ENCODE measurements around the gene SPIRE2.
"Not testable (repeated sequence)": the region's sequence is repeated elsewhere in the genome, so short reads cannot be mapped to it uniquely, and the experiment has no call there.

The SPIRE2 gene

DNA sequence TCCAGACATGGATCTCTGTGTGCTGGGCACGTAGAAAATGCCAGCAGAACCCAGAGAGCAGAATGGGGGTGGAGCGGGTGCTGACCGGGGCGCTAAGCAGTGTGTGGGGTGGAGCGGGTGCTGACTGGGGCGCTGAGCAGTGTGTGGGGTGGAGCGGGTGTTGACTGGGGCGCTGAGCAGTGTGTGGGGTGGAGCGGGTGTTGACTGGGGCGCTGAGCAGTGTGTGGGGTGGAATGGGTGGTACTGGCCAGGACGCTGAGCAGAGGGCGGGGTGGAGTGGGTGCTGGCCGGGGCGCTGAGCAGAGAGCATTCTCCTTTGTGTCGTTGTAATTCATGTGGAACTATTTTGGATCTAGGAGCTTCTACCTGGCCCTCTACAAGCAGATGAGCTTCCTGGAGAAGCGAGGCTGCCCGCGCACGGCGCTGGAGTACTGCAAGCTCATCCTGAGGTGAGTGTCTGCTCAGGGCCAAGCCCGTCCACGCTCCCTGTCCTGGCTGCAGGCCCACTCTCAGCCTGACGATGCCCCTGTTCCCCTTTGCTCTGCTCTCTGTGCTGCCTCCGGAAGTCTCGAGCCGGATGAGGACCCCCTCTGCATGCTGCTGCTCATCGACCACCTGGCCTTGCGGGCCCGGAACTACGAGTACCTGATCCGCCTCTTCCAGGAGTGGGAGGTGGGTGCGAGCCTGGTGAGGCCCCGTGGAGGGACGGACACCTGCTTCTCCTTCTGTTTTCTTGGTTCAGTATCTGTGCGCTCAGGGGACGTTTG lies 70.1 kb downstream of the SPIRE2 start:
- no peak for DNase-seq

DNA sequence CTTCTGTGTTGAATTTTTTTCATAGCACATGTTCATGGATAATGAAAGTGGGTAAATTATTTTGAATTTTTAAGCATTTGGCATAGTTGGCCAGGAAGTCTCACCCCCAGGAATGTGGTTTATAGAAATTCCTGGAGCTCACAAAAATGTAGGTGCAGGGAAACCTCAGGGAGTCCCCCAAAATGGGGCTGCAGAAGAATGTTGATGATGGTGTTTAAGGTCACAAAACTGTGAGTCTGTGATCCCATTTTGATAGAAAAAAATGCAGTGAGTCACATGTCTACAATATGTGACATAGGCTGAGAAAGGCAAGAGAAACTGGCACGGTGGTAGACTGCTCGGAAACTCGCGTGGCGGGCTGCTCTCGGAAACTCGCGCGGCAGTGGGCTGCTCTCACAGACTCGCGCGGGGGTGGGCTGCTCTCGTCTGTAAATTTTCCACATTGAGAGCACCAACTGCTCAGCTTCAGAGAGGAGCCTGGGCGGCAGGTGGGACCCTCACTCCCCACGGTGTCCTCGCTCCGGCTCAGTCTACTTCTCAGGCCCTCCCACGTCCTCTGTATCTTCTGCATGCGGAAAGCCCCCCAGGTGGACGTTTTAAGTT lies 71.7 kb downstream of the SPIRE2 start:
- DNase-seq: no peak

DNA sequence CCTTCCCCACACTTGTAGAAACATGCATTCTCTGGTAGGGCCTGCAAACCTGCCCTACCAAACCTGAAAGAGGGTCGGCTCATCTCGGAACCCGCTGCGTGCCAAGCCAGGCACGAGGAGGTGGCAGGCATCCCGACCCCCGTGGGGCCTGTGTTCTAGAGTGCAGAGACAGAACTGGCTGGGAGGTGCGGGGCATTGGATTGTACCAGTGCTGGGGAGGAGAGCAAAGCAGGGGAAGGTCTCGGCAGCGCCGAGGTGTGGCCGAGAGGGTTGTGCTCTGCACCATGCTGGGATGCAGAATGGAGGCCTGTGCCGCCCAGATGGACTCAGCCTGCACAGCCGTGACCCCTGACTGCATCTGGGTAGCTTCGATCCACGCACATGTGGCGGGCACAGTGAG lies 72.6 kb downstream of the SPIRE2 start:
- DNase-seq: no peak

DNA sequence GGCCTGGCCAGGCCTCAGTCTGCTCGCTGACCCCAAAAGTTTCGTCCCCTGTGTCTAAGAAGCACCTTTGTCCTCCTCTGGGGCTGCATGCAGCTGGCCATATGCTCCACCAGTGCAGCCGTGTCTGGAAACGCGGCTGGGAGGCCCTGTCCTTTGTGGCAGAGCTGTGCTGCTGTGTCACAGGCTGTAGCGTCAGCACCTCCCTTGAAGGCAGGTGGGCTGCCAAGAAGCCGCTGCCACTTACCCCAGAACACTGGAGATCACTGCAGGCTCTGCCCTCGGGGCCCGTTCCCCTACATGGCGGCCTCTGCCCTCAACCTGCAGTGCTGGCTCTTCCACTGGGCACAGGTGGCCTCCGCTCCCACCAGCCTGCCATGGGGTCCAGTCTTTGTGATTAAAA lies 74.7 kb downstream of the SPIRE2 start:
- DNase-seq: no peak

GRCh38 chr16:89903908-89904515 lies 75.7 kb downstream of the SPIRE2 start:
- DNase-seq: no peak

DNA sequence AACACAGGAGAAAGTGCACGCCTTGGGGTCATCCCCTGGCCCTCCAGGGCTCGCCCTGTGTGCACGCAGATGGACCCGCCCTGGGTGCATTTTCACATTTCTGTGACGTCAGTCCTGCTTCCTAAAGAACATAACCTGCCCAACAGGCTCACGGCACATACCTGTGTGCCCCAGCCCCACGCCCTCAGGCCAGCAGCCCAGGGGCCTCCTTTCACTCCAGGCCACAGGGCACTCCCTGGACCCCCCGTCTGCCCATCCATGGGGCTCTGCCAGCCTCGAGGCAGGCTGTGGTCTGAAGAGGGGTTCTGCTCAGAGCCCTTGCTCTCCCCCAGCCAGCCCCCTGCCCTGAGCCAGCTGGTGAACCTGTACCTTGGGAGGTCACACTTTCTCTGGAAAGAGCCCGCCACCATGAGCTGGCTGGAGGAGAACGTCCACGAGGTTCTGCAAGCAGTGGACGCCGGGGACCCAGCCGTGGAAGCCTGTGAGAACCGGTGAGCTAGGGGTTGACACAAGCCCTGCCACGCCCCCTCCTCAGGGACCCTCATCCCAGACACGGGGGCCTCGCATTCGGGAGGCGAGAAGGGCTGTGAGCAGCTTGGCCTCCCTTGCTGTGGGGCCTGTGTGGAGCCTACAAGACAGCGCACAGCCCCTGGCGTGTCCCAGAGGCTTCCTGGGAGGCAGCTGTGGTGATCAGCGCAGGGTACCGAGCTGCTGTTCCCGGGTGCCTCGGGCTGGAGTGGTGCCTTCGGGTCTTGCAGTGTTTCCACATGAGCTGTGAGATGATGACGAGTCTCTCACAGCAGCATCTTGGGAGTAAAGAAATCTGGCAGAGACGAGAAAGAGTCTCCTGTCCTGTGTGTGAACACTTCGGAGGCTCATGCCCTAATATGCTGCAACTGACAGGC lies 76.6 kb downstream of the SPIRE2 start:
- no peak for DNase-seq

- no peak for DNase-seq
These were observed 77.3 kb downstream of the SPIRE2 start for GRCh38 chr16:89905511-89906139.

GRCh38 chr16:89906140-89907025 lies 78.1 kb downstream of the SPIRE2 start:
- DNase-seq: no peak

GRCh38 chr16:89907055-89907814 lies 79.0 kb downstream of the SPIRE2 start:
- DNase-seq: no peak

- no peak for DNase-seq
These were observed 80.0 kb downstream of the SPIRE2 start for GRCh38 chr16:89908236-89908635.

DNA sequence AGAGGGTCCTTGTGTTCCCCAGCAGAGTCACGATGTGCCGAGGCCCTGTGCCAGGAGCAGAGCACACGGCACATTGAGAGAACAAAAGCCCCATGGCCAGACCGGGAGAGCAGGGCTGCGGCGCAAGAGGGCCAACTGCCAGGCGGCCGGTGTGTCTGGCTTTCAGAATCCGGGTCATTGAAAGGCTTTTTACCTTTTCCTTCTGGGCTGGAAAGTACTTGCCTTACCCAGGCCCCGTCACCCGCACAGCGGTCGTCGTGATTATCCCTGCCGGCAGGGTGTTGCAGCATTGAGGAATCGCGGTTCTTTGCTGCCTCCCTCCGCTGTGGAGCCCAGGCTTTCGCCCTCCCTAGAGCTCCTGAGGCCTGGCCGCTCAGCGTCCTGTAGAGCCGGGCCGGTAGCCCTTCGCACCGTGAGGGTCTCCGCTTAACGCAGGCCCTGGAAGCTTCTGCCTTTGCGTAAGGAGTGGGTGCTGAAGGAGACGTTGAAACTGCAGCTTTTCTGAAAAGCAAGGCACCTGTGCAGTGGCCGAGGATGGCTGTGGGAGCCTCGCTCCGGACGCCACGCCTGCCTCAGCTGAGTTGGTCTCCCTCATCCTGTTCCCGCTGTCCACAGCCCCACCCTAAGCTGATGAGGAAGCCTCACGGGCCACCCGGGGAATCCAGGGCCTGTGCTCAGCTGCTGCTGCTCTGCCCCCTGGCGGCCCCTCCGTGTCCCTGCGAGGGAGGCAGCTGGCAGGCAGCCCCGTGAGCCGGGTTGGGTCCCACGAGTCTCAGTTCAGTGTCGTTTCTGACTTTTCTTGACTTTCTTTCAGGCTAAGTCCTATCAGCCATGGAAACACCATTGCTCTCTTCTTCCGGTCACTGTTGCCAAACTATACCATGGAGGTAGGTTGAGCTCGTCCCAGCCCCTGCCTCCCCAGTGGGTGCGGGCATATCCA lies 81.8 kb downstream of the SPIRE2 start:
- peak; percentile 76 to 77 for DNase-seq

GRCh38 chr16:89910717-89911354 lies 82.6 kb downstream of the SPIRE2 start:
- DNase-seq: no peak

GRCh38 chr16:89911375-89911774 lies 83.1 kb downstream of the SPIRE2 start:
- DNase-seq: no peak

GRCh38 chr16:89912143-89912542 lies 83.9 kb downstream of the SPIRE2 start:
- no peak for DNase-seq

DNA sequence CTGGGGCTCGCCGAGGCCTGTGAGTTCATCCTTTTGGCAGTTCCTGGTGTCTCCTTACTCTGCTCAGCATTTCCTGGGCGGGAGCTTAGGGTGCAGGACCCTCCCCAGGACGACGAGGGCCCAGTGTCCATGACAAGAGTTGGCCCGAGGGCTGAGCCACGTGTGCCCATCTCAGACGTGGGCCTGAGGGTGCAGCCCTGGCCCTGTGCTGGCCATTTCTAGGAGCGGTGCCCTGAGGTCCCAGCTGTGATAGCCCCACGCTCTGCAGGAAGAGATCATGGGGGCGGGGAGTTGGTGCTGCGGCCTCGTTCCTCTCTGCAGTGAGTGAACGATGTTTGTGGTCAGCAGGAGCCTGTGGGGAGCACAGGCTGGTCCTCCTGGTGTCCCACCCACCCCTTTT lies 84.4 kb downstream of the SPIRE2 start:
- DNase-seq: no peak

- no peak for DNase-seq
These were observed 85.4 kb downstream of the SPIRE2 start for GRCh38 chr16:89913408-89914387.

DNA sequence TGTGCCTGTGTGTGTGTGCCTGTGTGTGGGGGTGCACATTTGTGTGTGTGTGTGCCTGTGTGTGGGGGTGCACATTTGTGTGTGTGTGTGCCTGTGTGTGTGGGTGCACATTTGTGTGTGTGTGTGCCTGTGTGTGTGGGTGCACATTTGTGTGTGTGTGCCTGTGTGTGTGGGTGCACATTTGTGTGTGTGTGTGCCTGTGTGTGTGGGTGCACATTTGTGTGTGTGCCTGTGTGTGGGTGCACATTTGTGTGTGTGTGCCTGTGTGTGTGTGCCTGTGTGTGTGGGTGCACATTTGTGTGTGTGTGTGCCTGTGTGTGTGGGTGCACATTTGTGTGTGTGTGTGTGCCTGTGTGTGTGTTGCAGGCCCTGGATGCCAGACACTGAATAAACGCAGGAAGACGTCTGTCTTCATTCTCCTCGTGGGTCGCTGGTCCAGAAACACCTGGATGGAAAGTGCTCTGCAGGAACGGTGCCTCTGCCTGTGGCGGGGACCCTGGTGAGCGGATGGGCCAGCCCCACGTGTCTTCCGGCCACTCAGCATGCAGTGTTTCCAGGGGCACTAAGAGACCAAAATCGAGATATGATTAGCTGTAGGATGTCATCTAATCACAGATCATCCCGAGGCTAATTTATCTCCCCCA lies 86.5 kb downstream of the SPIRE2 start:
- not testable (repeated sequence) for DNase-seq

Data from activated CD4-positive, alpha-beta T cell treated with anti-CD3 and anti-CD28 coated beads, Interleukin-2, amount 50 U/mL, for 48 hours (primary cell).